Stimulated activated CD8-positive, alpha-beta memory T cell treated with anti-CD3 and anti-CD28 coated beads, Interleukin-15, amount 100 ng/mL, for 4 hours (primary cell): ENCODE results near the gene PBX4.

Source experiments
- DNase-seq, 2 donors: peaks; one replicate each; pipeline ENCODE4 v3.0.0-alpha.2; 2020; ENCODE audit warnings: low read depth in 2 of 2

Gene PBX4

GRCh38 chr19:19588546-19588945 is 29.9 kb downstream of the PBX4 start:
- DNase-seq: no peak

GRCh38 chr19:19587771-19588170 is 30.7 kb downstream of the PBX4 start:
- no peak for DNase-seq

- no peak for DNase-seq
Observed at GRCh38 chr19:19584356-19584755, 34.1 kb downstream of the PBX4 start.

DNA sequence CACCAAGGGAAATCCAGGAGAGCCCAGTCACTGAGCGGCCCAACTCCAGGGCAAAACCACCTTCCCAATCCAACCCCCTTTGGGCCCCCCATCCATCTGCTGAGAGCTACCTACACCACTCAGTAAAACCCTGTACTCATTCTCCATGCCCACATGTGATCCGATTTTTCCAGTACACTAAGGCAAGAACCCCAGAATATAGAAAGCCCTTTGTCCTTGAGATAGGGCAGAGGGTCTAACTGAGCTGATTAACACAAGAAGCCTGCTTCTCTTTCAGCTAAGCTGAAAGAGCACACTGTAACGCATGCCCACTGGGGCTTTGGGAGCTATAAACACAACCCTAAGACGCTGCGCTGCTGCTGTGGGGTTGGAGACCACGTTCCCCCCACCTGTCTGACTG is 36.0 kb downstream of the PBX4 start:
- no peak for DNase-seq

GRCh38 chr19:19581391-19581790 is 37.1 kb downstream of the PBX4 start:
- no peak for DNase-seq

DNA sequence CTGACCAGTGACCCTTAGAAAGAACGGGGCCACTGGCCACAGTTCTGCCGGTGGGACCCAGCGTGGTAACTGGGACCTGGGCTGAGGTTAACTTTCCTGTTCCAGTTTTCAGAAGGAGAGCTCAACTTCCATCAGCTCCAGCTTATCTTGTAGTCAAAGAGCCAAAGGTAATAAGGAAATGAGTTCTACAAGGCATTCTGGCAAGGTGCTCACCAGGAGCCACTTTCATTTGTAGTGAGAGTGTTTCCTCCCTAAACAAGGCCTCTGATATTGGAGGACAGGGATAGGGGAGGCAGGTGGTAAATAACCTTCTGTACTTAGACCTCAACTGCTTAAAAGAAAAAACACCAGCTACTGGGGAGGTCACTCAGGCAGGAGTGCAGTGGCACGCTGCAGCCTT is 38.1 kb downstream of the PBX4 start:
- DNase-seq: no peak

DNA sequence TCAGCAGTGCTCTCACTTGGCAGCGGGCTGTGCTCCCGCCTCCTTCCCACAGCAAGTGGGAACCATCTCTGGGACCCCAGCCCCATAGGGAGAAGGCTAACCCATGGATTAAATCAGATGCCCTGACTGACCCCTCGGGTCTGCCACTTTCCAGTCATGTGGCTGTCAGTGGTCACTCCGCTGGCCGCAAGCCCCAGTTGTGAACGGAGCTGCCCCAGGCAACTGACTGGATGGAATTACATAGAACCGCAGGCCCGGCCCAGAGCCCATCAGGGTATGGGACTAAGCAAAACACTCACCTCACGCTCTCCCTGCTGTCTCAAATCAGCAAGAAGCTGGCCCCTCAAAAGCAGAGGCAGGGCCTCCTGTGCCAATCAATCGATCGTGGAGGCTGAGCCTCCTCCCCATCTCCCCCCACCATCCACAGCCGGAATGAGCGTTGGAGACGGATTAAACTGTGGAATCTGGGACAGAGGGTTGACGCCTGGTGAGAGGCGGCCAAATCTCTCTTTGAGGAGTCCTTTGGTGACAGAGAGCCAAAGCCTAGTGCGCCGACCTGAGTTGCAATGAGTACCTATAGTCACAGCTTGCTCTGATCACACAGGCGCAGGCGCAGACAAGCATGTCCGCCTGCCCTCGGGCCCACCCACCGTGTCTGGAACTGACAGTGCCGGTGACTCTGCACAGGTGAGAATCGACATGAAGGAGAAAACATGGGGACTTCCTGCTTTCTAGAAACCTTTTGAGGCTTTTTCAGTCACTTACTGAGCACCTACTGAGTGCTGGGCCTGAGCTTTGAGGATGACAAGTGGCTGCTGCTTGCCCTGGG is 38.7 kb downstream of the PBX4 start:
- no peak for DNase-seq

DNA sequence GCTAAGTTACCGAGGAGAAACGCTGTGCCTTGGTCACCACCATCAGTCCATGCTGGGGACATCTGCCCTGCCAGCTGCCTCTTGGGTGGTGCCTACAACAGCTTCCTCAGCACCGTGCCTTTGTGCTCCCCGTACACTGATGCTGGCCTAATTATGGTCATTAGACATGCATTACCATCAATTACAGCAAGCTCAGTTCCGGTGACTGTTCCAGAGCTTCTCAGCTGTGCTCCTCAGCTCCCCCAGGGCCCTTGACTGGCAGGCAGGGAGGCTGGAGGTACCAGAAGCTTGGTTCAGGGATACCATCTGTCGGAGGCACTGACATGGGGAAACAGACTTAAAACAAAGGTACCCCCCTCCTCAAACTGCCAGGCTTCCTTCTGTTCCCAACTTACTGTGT is 40.2 kb downstream of the PBX4 start:
- DNase-seq: no peak

DNA sequence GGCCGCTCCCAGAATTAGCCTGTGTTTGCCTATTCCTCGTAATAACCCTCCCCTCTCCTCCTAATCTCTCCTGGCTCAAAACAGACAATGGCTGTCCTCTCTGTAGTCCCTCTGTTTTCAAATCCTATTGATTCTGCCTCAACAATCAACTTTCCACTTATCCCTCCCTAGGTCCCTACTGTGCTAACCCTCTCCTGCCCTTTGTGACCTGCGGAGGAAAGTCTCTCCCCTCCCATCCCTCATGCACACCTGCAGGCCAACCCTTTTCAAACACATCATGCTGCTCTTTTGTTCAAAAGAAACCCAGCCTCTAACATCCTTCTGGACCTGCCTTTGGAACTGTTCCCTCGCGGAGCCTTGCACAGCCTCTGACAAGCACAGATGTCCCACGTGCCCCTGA is 43.1 kb downstream of the PBX4 start:
- no peak for DNase-seq

DNA sequence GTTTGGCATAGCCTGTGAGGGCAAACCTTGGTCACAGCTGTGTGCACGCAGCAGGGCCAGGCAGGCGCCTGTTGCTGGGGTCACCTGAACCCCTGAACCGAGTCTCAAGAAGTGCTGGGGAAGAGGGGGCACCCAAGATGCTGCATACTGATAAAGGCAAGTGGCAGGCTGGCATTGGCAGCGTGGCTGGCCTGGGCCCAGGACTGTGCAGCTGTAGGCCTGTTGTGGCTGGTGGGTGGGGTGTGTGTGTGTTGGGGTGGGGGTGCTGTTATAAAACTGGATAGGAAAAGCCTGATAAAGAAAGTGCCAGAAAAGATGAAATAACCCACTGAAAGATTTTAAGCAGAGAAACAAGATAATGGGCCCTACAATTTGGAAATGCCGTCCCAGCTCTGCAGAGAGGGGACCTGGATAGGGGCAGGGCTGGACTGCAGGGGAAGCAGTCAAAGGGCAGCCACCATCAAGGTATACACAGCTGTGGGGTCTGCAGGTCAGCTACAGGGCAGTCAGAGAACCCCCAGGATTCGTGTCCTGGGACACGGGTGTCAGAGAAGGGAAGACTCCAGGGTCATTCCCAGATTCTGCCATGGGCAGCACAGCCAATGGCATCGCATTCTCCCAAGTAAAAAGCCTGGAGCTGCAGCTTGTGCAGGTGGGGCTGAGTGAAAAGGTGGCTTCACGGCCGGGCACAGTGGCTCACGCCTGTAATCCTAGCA is 47.3 kb downstream of the PBX4 start:
- no peak for DNase-seq

- no peak for DNase-seq
Observed at GRCh38 chr19:19570571-19570970, 47.9 kb downstream of the PBX4 start.

DNA sequence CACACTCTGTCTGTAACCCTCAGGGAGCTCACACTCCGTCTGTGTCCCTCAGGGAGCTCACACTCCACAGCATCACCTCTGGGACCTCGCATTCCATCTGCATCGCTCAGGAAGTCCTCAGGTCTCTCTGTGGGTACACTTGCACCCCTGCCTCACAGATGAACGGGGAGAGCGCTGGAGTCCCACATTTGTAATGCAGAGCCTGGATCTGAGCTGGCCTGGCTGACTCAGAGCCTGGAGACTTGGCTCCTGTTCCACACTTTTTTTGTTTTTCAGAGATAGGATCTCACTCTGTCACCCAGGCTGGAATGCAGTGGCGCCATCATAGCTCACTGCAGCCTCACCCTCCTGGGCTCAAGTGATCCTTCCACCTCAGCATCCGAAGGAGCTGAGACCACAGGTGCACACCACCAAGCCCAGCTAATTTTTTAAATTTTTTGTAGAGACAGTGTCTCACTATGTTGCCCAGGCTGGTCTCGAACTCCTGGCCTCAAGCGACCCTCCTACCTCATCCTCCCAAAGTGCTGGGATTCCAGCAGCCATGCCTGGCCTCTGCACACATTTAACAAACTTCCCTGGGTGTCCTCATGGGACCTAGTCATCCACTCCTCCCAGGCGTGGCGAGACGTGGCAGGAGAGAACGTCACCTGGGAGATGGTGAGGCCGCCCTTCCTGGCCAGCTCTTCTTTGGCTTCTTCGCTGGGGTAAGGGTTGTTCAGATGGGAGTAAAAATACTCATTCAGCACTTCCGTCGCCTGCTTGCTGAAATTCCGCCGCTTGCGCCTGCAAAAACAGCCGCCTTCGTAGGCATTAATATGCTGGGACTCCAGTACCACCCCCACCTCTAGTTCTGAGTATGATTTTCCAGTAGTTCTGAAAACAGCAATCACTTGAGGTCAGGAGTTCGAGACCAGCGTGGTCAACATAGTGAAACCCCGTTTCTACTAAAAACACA is 49.4 kb downstream of the PBX4 start:
- DNase-seq: no peak

- no peak for DNase-seq
Observed at GRCh38 chr19:19567391-19567790, 51.1 kb downstream of the PBX4 start.

DNA sequence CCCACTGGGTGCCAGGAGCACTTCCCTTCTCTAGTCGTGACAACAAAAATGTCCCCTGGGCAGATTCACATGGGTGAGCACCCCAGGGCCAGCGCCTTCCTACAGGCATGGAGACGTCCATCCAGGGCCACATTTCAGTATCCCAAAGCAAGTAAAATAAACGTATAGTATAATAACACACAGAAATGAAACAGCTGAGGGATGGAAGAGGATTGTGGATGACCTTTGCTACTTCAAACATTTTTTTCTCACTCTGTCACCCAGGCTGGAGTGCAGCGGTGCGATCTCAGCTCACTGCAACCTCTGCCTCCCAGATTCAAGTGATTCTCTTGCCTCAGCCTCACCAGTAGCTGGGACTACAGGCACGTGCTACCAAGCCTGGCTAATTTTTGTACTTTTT is 52.2 kb downstream of the PBX4 start:
- DNase-seq: no peak

DNA sequence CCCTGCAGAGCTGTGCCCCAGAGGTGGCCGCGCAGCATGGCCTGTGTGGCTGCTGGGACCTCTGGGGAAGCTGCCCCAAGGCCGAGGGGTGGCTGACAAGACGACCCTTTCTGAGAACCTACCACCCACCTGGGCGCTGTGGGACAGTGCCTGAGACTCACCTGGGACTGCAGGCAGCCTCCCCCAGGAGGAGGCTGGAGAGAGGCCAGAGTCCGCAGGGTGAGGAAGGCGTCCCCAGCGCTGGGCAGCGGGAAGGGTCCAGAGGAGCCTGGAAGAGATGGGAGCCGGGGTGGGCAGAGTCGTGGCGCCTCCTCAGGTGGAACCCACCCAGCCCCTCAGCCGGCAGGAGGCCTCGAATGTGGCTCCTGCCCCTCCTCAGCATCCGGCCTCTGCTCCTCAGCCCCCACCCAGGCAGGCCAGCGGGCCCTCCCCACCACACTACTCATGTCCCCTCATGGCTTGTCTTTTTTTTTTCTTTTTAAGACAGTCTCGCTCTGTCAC is 55.1 kb downstream of the PBX4 start:
- no peak for DNase-seq

DNA sequence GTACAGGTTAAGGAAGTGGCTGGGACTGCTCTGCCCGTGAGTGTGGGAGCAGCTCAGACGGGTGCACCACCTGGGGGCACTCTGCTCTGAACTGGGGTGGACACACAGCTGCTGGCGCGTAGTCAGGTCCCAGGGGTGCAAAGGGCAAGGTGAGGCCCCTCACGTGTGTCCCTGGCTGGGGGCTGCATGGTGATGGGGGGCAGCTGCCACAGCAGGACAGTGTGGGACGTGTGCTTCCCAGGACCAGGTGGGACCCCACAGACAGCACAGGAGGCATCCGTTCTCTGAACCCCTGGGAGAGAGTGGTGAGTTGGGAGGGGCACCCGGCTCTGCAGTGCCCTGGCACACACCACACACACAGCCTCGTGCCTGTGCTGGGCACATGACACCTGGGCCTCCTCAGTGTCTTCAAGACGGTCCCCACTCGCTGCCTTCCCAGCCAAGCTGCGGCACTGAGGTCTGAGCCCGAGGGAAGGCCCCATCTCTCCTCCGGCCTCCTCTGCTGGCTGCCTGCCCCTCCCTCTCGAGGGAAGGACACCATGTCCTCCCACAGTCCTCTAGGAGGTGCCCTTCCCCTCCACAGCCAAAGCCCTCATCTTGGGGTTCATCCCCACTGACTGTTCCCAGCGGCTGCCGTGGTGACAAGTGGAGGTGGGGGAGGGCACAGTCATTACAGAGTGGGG is 55.7 kb downstream of the PBX4 start:
- DNase-seq: peak in 1 of 2 donors; percentile 32

- DNase-seq: no peak
Observed at GRCh38 chr19:19561946-19562664, 56.4 kb downstream of the PBX4 start.

DNA sequence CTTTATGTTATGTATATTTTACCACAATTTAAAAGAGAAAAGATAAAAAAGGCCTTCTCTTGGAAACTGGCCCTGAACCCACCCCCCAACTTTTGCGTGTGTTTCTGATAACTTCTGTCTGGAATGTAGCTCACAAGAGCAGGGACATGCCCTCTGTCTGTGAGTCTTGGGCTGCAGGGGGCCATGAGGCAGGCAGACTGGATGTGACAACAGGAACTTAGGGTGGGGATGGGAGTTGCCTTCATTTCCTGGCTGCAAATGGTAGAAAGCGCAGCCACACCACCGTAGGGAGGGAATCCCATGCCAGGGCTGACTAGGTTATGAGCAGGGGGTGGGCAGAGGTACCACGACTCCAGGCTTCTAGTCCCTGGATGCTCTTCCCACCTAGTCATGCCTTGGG is 58.6 kb downstream of the PBX4 start:
- DNase-seq: no peak

GRCh38 chr19:19558636-19559035 is 59.9 kb downstream of the PBX4 start:
- DNase-seq: no peak

DNA sequence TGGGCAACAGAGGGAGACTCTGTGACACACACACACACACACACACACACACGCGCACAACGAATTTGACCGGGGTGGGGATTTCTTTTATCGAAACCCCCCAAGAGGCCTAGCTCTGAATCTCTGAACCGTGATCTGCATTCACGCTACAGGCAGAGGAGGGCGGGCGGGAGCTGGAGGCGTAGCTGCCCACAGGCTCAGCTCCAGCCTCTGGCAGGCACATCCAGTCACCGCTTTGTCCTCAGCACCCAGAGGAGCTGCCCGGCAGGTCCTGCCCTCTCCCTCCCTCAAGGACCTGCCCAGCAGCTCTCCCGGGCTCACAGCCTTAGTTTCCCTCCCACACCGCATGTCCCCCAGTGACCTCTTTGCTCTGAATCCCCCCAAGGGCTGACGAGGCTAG is 60.4 kb downstream of the PBX4 start:
- no peak for DNase-seq
